Activated T-cell treated with anti-CD3 and anti-CD28 coated beads, Interleukin-2, amount 50 U/mL, for 24 hours (primary cell): ENCODE measurements around the gene CARD9.
A peak's percentile ranks its signal among the peaks of the same experiment; 100 is the strongest.

Experiments used
- DNase-seq: peaks from one replicate; pipeline ENCODE4 v3.0.0-alpha.2; 2020
- H3K27ac Mint-ChIP-seq: 2 replicates; pipeline ENCODE4 v1.8.0; 2020; ENCODE audit warnings: mild to moderate bottlenecking, mixed read lengths
- H3K27me3 Mint-ChIP-seq: 2 replicates; pipeline ENCODE4 v1.8.0; 2020; ENCODE audit warnings: mixed read lengths
- H3K36me3 Mint-ChIP-seq: 2 replicates; pipeline ENCODE4 v1.8.0; 2020; ENCODE audit warnings: low read depth, mixed read lengths
- H3K4me1 Mint-ChIP-seq: 2 replicates; pipeline ENCODE4 v1.8.0; 2020; ENCODE audit warnings: low read depth, mixed read lengths
- H3K4me3 Mint-ChIP-seq: 2 replicates; pipeline ENCODE4 v1.8.0; 2020; ENCODE audit warnings: mild to moderate bottlenecking, moderate library complexity, mixed read lengths
- H3K9me3 Mint-ChIP-seq: 2 replicates; pipeline ENCODE4 v1.8.0; 2020; ENCODE audit warnings: mixed read lengths

Gene CARD9

GRCh38 chr9:136380381-136380780 is 6.9 kb upstream of the CARD9 start:
- peaks cover 13% of the 10 kb centered on the region for H3K4me1 Mint-ChIP-seq
- H3K27me3 Mint-ChIP-seq = no peaks in the 10 kb centered on the region
- H3K9me3 Mint-ChIP-seq = no peaks in the 10 kb centered on the region
- DNase-seq = no peak
- no peak overlapping the region for H3K27ac Mint-ChIP-seq
- H3K4me3 Mint-ChIP-seq = no peak overlapping the region
- peaks cover 81% of the 10 kb centered on the region for H3K36me3 Mint-ChIP-seq

GRCh38 chr9:136379891-136380290 is 6.4 kb upstream of the CARD9 start:
- no peak overlapping the region for H3K4me3 Mint-ChIP-seq

DNA sequence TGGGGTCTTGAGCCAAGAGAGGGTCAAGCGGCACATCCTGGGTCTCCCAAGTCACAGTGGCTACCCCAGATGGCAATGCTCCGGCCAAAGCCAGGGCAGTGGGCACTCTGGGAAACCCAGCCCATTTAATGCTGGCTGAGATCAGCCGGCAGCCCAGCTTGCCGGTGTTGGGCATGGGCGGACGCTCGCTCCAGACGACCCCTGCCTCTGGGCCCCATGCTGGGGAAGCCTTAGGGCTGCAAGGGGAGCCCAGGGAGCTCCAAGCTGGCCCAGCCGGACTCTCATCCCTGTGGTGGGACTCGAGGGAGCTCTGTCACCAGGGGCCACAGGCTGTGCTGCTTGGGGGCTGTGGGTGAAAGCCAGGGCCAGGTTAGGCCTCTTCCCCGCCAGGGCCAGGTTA is 5.9 kb upstream of the CARD9 start:
- H3K36me3 Mint-ChIP-seq = peaks cover 79% of the 10 kb centered on the region
- DNase-seq = no peak
- H3K27ac Mint-ChIP-seq = no peak overlapping the region
- peaks cover 3% of the 10 kb centered on the region for H3K4me1 Mint-ChIP-seq
- no peaks in the 10 kb centered on the region for H3K9me3 Mint-ChIP-seq
- no peak overlapping the region for H3K4me3 Mint-ChIP-seq
- no peaks in the 10 kb centered on the region for H3K27me3 Mint-ChIP-seq

More at GRCh38 chr9:136379891-136380290, 6.4 kb upstream of the CARD9 start:
- no peaks in the 10 kb centered on the region for H3K9me3 Mint-ChIP-seq
- no peaks in the 10 kb centered on the region for H3K27me3 Mint-ChIP-seq
- H3K4me1 Mint-ChIP-seq = peaks cover 8% of the 10 kb centered on the region
- DNase-seq = no peak
- peaks cover 79% of the 10 kb centered on the region for H3K36me3 Mint-ChIP-seq
- H3K27ac Mint-ChIP-seq = no peak overlapping the region

DNA sequence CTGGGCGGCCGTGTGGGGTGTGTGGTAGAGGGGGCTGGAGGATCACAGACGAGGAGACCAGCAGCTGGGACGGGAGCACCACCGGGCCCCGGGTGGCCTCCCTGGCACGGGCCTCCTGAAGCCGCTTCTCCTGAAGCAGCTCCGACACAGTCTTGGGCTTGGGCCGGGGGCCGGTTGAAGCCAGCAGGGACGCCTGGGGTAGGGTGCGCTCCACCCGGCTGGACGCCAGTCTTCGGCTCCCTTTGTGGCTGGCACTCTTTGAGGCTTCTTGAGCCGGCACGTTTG is 5.5 kb upstream of the CARD9 start:
- no peaks in the 10 kb centered on the region for H3K9me3 Mint-ChIP-seq
- peaks cover 76% of the 10 kb centered on the region for H3K36me3 Mint-ChIP-seq
- DNase-seq = no peak
- no peak overlapping the region for H3K27ac Mint-ChIP-seq
- no peaks in the 10 kb centered on the region for H3K4me1 Mint-ChIP-seq
- no peak overlapping the region for H3K4me3 Mint-ChIP-seq
- H3K27me3 Mint-ChIP-seq = no peaks in the 10 kb centered on the region

- H3K9me3 Mint-ChIP-seq = no peaks in the 10 kb centered on the region
- H3K4me1 Mint-ChIP-seq = no peaks in the 10 kb centered on the region
- H3K27me3 Mint-ChIP-seq = no peaks in the 10 kb centered on the region
- DNase-seq = no peak
- peaks cover 70% of the 10 kb centered on the region for H3K36me3 Mint-ChIP-seq
- H3K27ac Mint-ChIP-seq = no peak overlapping the region
- H3K4me3 Mint-ChIP-seq = no peak overlapping the region
Observed at GRCh38 chr9:136378170-136379002, 4.9 kb upstream of the CARD9 start.

DNA sequence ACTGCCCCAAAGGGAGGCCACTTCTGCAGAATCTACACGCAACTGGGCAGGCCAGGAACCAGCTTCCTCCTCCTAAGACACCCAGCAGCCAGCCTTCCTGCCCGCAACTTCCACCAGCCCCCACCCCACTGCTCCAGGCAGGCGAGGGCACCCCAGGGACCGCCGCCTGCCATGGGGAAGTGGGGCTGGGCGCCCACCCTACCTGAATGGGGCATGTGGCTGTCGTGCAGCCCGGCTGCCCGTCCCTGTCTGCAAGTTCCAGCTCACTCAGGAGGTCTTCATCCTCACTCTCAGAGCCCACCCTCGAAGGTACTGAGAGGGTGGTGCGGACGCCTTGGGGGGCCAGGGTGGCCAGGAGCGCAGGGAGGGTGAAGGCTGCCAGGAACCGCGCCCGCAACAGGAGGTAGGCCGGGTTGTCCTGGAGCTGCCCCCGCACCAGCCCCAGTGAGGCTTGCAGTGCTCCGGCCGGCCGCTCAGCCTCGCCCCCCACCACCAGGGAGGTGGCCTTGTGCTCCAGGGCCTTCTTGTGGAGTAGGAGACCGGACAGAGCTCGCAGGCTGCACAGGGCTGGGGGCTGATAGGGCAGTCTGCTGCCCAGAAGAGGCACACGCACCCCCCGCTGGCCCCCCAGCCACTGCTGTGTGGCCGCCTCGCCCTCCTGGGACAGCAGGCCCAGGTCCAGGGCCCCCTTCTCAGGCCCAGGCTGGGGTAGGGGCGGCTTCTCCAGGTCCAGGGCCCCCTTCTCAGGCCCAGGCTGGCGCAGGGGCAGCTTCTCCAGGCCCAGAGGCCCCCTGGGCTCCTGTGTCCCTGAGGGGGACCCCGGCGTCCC is 4.1 kb upstream of the CARD9 start:
- Mint-ChIP-seq H3K36me3 (peaks cover 65% of the 10 kb centered on the region), H3K9me3 (no peaks in the 10 kb centered on the region), H3K27me3 (no peaks in the 10 kb centered on the region), H3K4me1 (no peaks in the 10 kb centered on the region), H3K4me3 (no peak overlapping the region), H3K27ac (no peak overlapping the region)
- DNase-seq = peak; percentile 32

DNA sequence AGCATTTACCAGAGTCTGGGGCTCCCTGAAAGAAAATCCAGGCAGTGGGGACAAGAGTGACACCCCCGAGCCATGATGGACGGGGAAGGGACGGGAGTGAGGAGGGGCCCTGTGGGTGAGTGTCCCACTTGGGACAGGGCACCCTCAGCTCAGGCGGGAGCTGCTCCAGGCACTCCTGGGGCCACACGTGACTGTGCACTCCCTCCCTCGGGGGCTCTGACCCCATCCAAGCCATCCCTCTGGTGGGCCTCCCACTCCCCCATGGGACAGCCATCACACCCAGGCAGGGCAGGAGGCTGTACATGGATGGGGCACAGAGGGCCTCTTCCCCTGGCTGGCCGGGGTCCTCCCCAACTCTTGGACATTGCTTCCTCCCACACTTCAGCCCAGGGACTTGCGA is 3.0 kb upstream of the CARD9 start:
- H3K4me1 Mint-ChIP-seq = no peaks in the 10 kb centered on the region
- H3K4me3 Mint-ChIP-seq = no peak overlapping the region
- H3K27ac Mint-ChIP-seq = no peak overlapping the region
- no peak for DNase-seq
- no peaks in the 10 kb centered on the region for H3K9me3 Mint-ChIP-seq
- H3K27me3 Mint-ChIP-seq = no peaks in the 10 kb centered on the region
- peaks cover 54% of the 10 kb centered on the region for H3K36me3 Mint-ChIP-seq

DNA sequence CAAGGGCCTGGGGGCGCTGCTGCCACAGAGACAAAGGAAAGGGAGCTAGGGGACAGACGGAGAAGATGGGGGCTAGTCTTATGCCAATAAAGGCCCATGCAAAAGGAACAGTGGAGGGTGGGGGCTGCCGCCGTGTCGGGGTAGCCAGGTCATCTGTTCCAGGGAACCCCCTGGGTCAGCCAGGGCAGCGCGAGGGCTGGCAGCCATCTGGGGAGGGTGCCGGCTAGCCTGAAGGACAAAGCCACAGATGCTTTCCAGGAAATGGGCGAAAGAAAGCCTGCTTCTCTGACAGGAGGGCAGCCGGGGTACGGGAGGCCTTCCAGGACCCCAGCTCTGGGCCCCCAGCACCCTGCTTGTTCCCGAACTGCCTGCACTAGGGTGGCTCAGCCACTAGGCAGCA is 1.6 kb upstream of the CARD9 start:
- Mint-ChIP-seq H3K4me3 (no peak overlapping the region), H3K27me3 (no peaks in the 10 kb centered on the region), H3K4me1 (no peaks in the 10 kb centered on the region), H3K27ac (no peak overlapping the region), H3K9me3 (no peaks in the 10 kb centered on the region), H3K36me3 (peaks cover 47% of the 10 kb centered on the region)
- DNase-seq = no peak

GRCh38 chr9:136374183-136374575 is 710 bp upstream of the CARD9 start:
- H3K27me3 Mint-ChIP-seq = no peaks in the 10 kb centered on the region
- no peak for DNase-seq
- no peaks in the 10 kb centered on the region for H3K4me1 Mint-ChIP-seq
- H3K36me3 Mint-ChIP-seq = peaks cover 39% of the 10 kb centered on the region
- no peaks in the 10 kb centered on the region for H3K9me3 Mint-ChIP-seq
- H3K4me3 Mint-ChIP-seq = no peak overlapping the region
- H3K27ac Mint-ChIP-seq = no peak overlapping the region

DNA sequence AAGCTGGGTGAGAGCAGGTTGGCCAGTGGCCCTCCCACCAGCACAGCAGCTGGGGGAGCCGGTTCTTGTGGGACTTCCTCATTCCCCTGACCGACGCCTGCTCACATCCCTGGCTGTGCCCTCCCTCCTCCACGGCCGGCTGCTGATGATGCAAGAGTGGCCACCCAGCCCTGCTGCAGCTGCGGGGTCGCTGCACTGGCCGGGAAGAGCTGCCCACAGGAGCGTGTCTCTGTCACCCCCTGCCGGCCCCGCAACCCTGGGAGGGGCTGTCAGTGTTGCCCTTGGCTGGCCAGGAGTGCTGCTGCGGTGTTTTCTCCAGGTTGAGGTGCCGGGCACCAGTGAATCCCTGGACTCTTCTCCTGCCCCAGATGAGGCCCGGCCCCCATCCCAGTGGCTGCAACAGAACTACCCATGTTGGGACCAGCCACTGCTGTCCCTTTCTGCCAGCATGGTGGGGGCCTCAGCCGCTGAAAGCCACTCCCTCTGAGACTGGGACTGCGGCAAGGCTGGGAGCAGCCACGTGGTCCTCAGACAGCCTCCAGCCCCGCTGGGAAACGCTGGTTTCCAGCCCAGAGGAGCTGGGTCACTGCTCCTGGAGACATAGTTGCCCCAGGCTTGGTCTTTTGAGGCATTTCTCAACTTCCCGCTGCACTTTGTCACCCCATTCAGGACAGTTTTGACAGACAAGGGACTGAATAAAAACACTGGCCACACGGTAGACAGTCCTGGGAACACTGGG is 739 bp downstream of the CARD9 start:
- H3K27ac Mint-ChIP-seq = peak overlapping the region; percentile 29

GRCh38 chr9:136372006-136372405 is 1.5 kb downstream of the CARD9 start:
- H3K27me3 Mint-ChIP-seq = no peaks in the 10 kb centered on the region
- DNase-seq = no peak
- no peak overlapping the region for H3K27ac Mint-ChIP-seq
- no peak overlapping the region for H3K4me3 Mint-ChIP-seq
- peaks cover 26% of the 10 kb centered on the region for H3K36me3 Mint-ChIP-seq
- H3K9me3 Mint-ChIP-seq = no peaks in the 10 kb centered on the region
- no peaks in the 10 kb centered on the region for H3K4me1 Mint-ChIP-seq

More for the DNA sequence above, 739 bp downstream of the CARD9 start:
- Mint-ChIP-seq H3K27me3 (no peaks in the 10 kb centered on the region), H3K4me3 (peak overlapping the region; percentile 50), H3K9me3 (no peaks in the 10 kb centered on the region), H3K4me1 (no peaks in the 10 kb centered on the region), H3K36me3 (peaks cover 29% of the 10 kb centered on the region)
- no peak for DNase-seq

DNA sequence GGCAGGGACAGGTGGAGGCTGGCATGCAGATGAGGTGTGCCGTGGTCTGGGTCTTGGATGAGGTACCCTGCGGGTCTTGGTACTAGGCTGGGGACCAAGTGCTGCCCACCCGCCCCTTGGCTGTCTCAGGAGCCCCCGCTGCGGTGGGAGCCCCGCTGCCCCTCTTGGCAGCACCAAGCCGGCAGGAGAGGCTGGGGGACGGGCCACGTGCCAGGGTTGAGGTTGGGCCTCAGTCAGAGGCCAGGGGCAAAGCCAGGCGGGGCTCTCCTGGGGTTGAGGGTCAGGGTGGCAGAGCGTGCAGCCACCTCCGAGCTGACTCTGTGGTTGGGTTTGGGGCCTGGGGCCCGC is 2.0 kb downstream of the CARD9 start:
- no peaks in the 10 kb centered on the region for H3K4me1 Mint-ChIP-seq
- H3K36me3 Mint-ChIP-seq = peaks cover 21% of the 10 kb centered on the region
- H3K27ac Mint-ChIP-seq = no peak overlapping the region
- H3K27me3 Mint-ChIP-seq = no peaks in the 10 kb centered on the region
- DNase-seq = no peak
- no peak overlapping the region for H3K4me3 Mint-ChIP-seq
- no peaks in the 10 kb centered on the region for H3K9me3 Mint-ChIP-seq

DNA sequence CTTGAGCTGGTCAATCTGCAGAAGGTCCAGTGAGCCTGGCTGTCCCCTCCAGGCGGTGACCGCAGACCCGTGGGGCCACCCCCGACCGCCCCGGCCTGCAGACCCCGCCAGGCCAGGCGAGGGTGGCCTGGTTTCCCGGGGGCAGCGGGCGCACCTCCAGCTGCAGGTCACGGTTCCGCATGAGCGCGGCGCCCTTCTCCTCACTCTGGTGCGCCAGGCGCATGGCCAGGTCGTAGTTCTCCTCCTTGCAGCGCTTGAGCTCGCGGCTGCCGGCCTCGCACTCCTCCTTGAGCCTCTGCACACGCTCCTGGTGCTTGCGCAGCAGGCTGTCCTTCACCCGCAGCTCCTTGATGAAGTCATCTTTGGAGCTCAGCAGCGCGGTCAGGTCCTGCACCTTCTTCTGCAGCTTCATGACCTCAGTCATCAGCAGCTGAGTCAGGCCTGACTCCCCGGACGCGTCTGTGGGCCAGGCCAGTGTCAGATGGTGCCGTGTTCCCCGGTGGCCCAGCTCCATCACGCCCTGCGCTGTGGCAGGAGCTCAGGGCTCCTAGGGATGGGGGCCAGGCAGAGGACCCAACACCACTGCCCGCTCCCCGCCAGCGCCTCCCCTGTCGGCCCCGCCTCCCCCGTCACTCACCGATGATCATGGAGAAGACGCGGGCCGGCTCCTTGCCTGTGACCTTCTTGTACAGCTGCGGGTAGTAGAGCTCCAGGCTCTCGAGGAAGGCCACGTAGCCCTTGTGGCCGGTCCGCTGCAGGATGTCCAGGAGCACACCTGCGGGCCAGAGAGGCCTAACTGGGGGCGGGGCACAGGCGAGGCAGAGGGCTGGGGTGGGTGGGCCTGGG is 2.6 kb downstream of the CARD9 start:
- Mint-ChIP-seq H3K4me3 (no peak overlapping the region), H3K27ac (no peak overlapping the region), H3K36me3 (peaks cover 15% of the 10 kb centered on the region), H3K9me3 (no peaks in the 10 kb centered on the region), H3K4me1 (no peaks in the 10 kb centered on the region), H3K27me3 (no peaks in the 10 kb centered on the region)
- DNase-seq = no peak

DNA sequence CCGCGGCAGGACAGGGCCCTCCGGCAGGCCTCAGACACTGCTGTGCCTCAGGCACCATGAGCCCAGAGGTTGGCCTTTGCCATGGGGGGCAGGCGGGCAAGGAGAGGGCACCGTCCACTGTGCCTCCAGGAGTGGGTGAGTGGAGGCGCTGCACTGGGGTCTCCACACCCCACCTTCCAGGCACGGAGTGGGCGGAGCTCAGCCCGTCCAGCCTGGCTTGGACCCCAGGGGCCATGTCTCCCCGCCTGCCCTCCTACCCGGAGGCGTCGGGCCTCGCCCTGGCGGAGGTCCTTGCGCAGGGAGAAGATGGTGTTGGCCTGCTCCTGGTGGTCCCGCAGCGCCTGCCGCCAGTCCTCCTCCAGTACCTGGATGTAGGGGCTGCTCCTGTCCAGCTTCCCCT is 3.4 kb downstream of the CARD9 start:
- Mint-ChIP-seq H3K4me1 (no peaks in the 10 kb centered on the region), H3K36me3 (peaks cover 7% of the 10 kb centered on the region), H3K27ac (no peak overlapping the region), H3K27me3 (no peaks in the 10 kb centered on the region), H3K4me3 (no peak overlapping the region), H3K9me3 (no peaks in the 10 kb centered on the region)
- no peak for DNase-seq
